Dermis microvascular lymphatic vessel endothelial cell (primary cell): ENCODE results near the gene TRMO. TPM values are rescaled to one million over a fixed set of nuclear protein-coding genes. Genes with fewer than 3 reads are reported as not detected.
"Not testable (repeated sequence)": the region's sequence is repeated elsewhere in the genome, so short reads cannot be mapped to it uniquely, and the experiment has no call there.

Experiments
- DNase-seq, 2 donors: peaks; one replicate each; pipeline versions ENCODE4 v3.0.0 to v3.0.0-alpha.2; 2010; ENCODE audit warnings: low read depth in 2 of 2
- total RNA-seq: library from RNA; depleted of rRNA; stranded (reverse); fragments of >200 nt; gene quantifications from 2 replicates; pipeline ENCODE4 v1.2.1, GENCODE V29; 2014

The TRMO gene
- total RNA-seq, result 11.8 and 14.4 TPM in 2 replicates

GRCh38 chr9:97921959-97922724 lies at the start of gene TRMO:
Gene TRMO (minus strand): TSS chr9:97922500. CDS start chr9:97922493, 7 bp downstream.
- DNase-seq, result peak; percentile 99

- no peak for DNase-seq
These were observed 47.9 kb upstream of the TRMO start for GRCh38 chr9:97970165-97970564.

- DNase-seq, result no peak
These were observed 46.7 kb upstream of the TRMO start for GRCh38 chr9:97969014-97969413.

GRCh38 chr9:97966493-97966892 lies 44.2 kb upstream of the TRMO start:
- DNase-seq, result no peak

- no peak for DNase-seq
These were observed 42.6 kb upstream of the TRMO start for GRCh38 chr9:97964901-97965300.

GRCh38 chr9:97963232-97963631 lies 40.9 kb upstream of the TRMO start:
- DNase-seq, result no peak

GRCh38 chr9:97962575-97962974 lies 40.3 kb upstream of the TRMO start:
- DNase-seq, result no peak

- no peak for DNase-seq
These were observed 39.8 kb upstream of the TRMO start for GRCh38 chr9:97962136-97962535.

- DNase-seq, result no peak
These were observed 39.1 kb upstream of the TRMO start for GRCh38 chr9:97961361-97961760.

GRCh38 chr9:97960678-97961328 lies 38.5 kb upstream of the TRMO start:
- DNase-seq, result not testable (repeated sequence)

GRCh38 chr9:97959585-97959984 lies 37.3 kb upstream of the TRMO start:
- no peak for DNase-seq

GRCh38 chr9:97958812-97959511 lies 36.7 kb upstream of the TRMO start:
- DNase-seq, result no peak

- DNase-seq, result no peak
These were observed 34.0 kb upstream of the TRMO start for GRCh38 chr9:97956331-97956730.

- peak; percentile 27 to 52 for DNase-seq
These were observed 32.3 kb upstream of the TRMO start for GRCh38 chr9:97954550-97954989.

- not testable (repeated sequence) for DNase-seq
These were observed 28.6 kb upstream of the TRMO start for GRCh38 chr9:97950873-97951272.

GRCh38 chr9:97947094-97947493 lies 24.8 kb upstream of the TRMO start:
- not testable (repeated sequence) for DNase-seq

- DNase-seq, result not testable (repeated sequence)
These were observed 23.2 kb upstream of the TRMO start for GRCh38 chr9:97945470-97945869.

GRCh38 chr9:97944612-97945011 lies 22.3 kb upstream of the TRMO start:
- no peak for DNase-seq

- DNase-seq, result no peak
These were observed 21.1 kb upstream of the TRMO start for GRCh38 chr9:97943308-97943855.

- DNase-seq, result no peak
These were observed 19.0 kb upstream of the TRMO start for GRCh38 chr9:97941323-97941722.

GRCh38 chr9:97940741-97941140 lies 18.4 kb upstream of the TRMO start:
- no peak for DNase-seq

GRCh38 chr9:97940233-97940632 lies 17.9 kb upstream of the TRMO start:
- DNase-seq, result no peak
